ENCODE results near the gene LENG1. TPM values are rescaled to one million over a fixed set of nuclear protein-coding genes. Genes with fewer than 3 reads are reported as not detected.

The LENG1 gene
- total and polyA plus RNA-seq, 9 of the 15 experiments (the other 6 are each of a cell fraction or from before 2014, with no cell fraction given): 0.30 to 10.5 (median 4.7) TPM

DNA sequence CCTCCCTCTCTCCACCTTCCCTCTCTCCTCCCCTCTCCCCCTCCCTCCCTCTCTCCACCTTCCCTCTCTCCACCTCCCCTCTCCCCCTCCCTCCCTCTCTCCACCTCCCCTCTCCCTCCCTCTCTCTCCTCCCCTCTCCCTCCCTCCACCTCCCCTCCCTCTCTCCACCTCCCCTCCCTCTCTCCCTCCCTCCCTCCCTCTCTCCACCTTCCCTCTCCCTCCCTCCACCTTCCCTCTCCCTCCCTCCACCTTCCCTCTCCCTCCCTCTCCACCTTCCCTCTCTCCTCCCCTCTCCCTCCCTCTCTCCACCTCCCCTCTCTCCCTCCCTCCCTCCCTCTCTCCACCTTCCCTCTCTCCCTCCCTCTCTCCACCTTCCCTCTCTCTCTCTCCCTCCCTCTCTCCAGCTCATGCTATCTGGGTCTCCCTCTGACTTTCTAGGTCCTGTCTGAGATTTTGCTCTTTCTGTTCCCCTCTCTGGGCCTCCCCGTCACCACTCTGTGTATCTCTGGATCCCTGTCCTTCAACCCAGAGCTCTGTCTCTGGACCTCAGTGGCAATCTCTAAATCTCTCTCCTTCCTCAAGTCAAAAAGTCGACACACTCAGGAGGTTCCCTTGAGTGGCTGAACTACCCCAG is 25.4 kb downstream of the LENG1 start (continued):
- TF ChIP-seq, protein P1, sequence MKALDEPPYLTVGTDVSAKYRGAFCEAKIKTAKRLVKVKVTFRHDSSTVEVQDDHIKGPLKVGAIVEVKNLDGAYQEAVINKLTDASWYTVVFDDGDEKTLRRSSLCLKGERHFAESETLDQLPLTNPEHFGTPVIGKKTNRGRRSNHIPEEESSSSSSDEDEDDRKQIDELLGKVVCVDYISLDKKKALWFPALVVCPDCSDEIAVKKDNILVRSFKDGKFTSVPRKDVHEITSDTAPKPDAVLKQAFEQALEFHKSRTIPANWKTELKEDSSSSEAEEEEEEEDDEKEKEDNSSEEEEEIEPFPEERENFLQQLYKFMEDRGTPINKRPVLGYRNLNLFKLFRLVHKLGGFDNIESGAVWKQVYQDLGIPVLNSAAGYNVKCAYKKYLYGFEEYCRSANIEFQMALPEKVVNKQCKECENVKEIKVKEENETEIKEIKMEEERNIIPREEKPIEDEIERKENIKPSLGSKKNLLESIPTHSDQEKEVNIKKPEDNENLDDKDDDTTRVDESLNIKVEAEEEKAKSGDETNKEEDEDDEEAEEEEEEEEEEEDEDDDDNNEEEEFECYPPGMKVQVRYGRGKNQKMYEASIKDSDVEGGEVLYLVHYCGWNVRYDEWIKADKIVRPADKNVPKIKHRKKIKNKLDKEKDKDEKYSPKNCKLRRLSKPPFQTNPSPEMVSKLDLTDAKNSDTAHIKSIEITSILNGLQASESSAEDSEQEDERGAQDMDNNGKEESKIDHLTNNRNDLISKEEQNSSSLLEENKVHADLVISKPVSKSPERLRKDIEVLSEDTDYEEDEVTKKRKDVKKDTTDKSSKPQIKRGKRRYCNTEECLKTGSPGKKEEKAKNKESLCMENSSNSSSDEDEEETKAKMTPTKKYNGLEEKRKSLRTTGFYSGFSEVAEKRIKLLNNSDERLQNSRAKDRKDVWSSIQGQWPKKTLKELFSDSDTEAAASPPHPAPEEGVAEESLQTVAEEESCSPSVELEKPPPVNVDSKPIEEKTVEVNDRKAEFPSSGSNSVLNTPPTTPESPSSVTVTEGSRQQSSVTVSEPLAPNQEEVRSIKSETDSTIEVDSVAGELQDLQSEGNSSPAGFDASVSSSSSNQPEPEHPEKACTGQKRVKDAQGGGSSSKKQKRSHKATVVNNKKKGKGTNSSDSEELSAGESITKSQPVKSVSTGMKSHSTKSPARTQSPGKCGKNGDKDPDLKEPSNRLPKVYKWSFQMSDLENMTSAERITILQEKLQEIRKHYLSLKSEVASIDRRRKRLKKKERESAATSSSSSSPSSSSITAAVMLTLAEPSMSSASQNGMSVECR (CRISPR knock-in tag; IDR thresholded peaks at IDR 0.05): no peak
- TF ChIP-seq ASH1L (IDR thresholded peaks at IDR 0.05; ENCODE audit: borderline replicate concordance, low read depth, partially characterized antibody): no peak
- TF ChIP-seq OTX1 (CRISPR knock-in tag; IDR thresholded peaks at IDR 0.05): no peak
- TF ChIP-seq ZBTB17 (CRISPR knock-in tag; IDR thresholded peaks at IDR 0.05): no peak
- TF ChIP-seq, protein P2, sequence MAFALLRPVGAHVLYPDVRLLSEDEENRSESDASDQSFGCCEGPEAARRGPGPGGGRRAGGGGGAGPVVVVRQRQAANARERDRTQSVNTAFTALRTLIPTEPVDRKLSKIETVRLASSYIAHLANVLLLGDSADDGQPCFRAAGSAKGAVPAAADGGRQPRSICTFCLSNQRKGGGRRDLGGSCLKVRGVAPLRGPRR (CRISPR knock-in tag; IDR thresholded peaks at IDR 0.05): no peak

Data from K562 (cell line).